Fibroblast of lung (primary cell): ENCODE data around the gene ALOXE3.

Experiments used
- EZH2 ChIP-seq: IDR thresholded peaks from 2 replicates; pipeline ENCODE4 v1.5.1; 2012; ENCODE audit warnings: low read length, control low read depth, mild to moderate bottlenecking; ENCODE audit errors: missing control alignments
- TF ChIP-seq, protein P1 (sequence below), 2 donors: IDR thresholded peaks in 1 of 2; conservative IDR thresholded peaks in 1 of 2; 1 replicate in 1 of 2; 2 replicates in 1 of 2; pipeline ENCODE4 v1.5.1; 2011 to 2012; ENCODE audit warnings: low read length in 2 of 2, control low read depth in 1 of 2, inconsistent platforms in 1 of 2, low read depth in 1 of 2, mild to moderate bottlenecking in 1 of 2

DNA sequence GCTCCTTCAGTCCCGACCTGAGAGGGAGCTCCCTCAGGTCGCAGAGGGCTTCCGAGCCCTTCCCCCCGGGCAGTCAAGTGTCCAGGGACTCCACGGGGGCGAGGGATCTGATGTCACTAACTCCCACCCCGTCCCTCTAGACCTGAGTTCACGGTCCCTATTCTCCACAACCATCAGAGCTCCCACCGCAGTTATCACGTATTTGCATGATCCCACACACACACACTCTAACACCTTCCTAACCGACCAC is 37.6 kb upstream of the ALOXE3 start:
- TF ChIP-seq, protein P1, sequence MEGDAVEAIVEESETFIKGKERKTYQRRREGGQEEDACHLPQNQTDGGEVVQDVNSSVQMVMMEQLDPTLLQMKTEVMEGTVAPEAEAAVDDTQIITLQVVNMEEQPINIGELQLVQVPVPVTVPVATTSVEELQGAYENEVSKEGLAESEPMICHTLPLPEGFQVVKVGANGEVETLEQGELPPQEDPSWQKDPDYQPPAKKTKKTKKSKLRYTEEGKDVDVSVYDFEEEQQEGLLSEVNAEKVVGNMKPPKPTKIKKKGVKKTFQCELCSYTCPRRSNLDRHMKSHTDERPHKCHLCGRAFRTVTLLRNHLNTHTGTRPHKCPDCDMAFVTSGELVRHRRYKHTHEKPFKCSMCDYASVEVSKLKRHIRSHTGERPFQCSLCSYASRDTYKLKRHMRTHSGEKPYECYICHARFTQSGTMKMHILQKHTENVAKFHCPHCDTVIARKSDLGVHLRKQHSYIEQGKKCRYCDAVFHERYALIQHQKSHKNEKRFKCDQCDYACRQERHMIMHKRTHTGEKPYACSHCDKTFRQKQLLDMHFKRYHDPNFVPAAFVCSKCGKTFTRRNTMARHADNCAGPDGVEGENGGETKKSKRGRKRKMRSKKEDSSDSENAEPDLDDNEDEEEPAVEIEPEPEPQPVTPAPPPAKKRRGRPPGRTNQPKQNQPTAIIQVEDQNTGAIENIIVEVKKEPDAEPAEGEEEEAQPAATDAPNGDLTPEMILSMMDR (conservative IDR thresholded peaks at IDR 0.05 in 1 of 2, IDR thresholded peaks at IDR 0.05 in 1 of 2; ENCODE audit: low read depth in 1 of 2, low read length in 2 of 2), result no peak
- TF ChIP-seq EZH2, result no peak
